IMR-90 (cell line): ENCODE results near the gene PXT1. TPM values are rescaled to one million over a fixed set of nuclear protein-coding genes. Genes with fewer than 3 reads are reported as not detected.

ENCODE experiments used
- ATAC-seq: fragments of 200-7000 bp; cut with Tn5 transposase; 2 replicates; pipeline ENCODE4 v1.9.1; 2020; ENCODE audit warnings: low read depth, mild to moderate bottlenecking, moderate library complexity
- BruUV-seq: library from RNA; stranded (reverse); fragments of 400-500 nt; replicated peaks from 2 replicates; lab custom pipeline; 2021; lab: Mats Ljungman, UMichigan
- CTCF ChIA-PET: fragments of 300-600 bp; formaldehyde crosslinking; extraction: SDS; loops from one replicate; lab custom pipeline; 2021; ENCODE audit warnings: antibody characterized with exemption; lab: Yijun Ruan, JAX
- POLR2A ChIA-PET: fragments of 300-600 bp; sonication (Branson Sonifier 250); formaldehyde crosslinking; loops from one replicate; lab custom pipeline; 2022; ENCODE audit warnings: antibody characterized with exemption; ENCODE audit not compliant: unreplicated experiment; lab: Charles Lee
- DNase-seq: peaks from one replicate; pipeline ENCODE4 v3.0.0; 2013
- H2AFZ ChIP-seq: replicated peaks from 2 replicates; pipeline ENCODE3; 2013; ENCODE audit warnings: low read length, mild to moderate bottlenecking; ENCODE audit not compliant: poor library complexity
- H2AK5ac ChIP-seq: 2 replicates; pipeline ENCODE4 v1.6.1; 2013; ENCODE audit warnings: low read depth, low read length, inconsistent platforms
- H2AK9ac ChIP-seq: replicated peaks from 2 replicates; pipeline ENCODE3; 2013; ENCODE audit warnings: mild to moderate bottlenecking, low read depth, low read length, moderate library complexity; ENCODE audit not compliant: poor library complexity
- H2BK120ac ChIP-seq: 2 replicates; pipeline ENCODE4 v1.6.1; 2013; ENCODE audit warnings: low read depth, low read length, inconsistent platforms
- H2BK15ac ChIP-seq: 3 replicates; pipeline ENCODE4 v1.6.1; 2013; ENCODE audit warnings: low read depth, low read length, inconsistent platforms
- H2BK20ac ChIP-seq: 2 replicates; pipeline ENCODE4 v1.6.1; 2013; ENCODE audit warnings: low read depth, mild to moderate bottlenecking, inconsistent platforms, low read length, moderate library complexity
- H2BK5ac ChIP-seq: 2 replicates; pipeline ENCODE4 v1.6.1; 2013; ENCODE audit warnings: mild to moderate bottlenecking, low read depth, low read length, inconsistent platforms; ENCODE audit not compliant: poor library complexity, severe bottlenecking
- H3K14ac ChIP-seq: replicated peaks from 2 replicates; pipeline ENCODE4 v1.6.1; 2013; ENCODE audit warnings: low read depth, low read length, inconsistent platforms
- H3K18ac ChIP-seq: 2 replicates; pipeline ENCODE4 v1.6.1; 2013; ENCODE audit warnings: low read depth, low read length, control low read depth
- H3K23ac ChIP-seq: 2 replicates; pipeline ENCODE4 v1.6.1; 2013; ENCODE audit warnings: low read depth, low read length, inconsistent platforms
- H3K27ac ChIP-seq: 2 replicates; pipeline ENCODE4 v1.5.1; 2013; ENCODE audit warnings: mild to moderate bottlenecking, control low read depth, low read length; ENCODE audit not compliant: insufficient read depth
- H3K27me3 ChIP-seq: 2 replicates; pipeline ENCODE4 v1.6.1; 2013; ENCODE audit warnings: low read length; ENCODE audit not compliant: control insufficient read depth, insufficient read depth
- H3K36me3 ChIP-seq: 2 replicates; pipeline ENCODE4 v1.6.1; 2013; ENCODE audit warnings: low read length, mixed read lengths; ENCODE audit not compliant: control insufficient read depth, insufficient read depth
- H3K4ac ChIP-seq: 2 replicates; pipeline ENCODE4 v1.6.1; 2013; ENCODE audit warnings: low read depth, low read length, inconsistent platforms
- H3K4me1 ChIP-seq: 2 replicates; pipeline ENCODE4 v1.6.1; 2013; ENCODE audit warnings: low read length, mixed read lengths; ENCODE audit not compliant: control insufficient read depth, insufficient read depth
- H3K4me2 ChIP-seq: 2 replicates; pipeline ENCODE4 v1.6.1; 2013; ENCODE audit warnings: low read depth, mild to moderate bottlenecking, control low read depth, low read length, moderate library complexity
- H3K4me3 ChIP-seq: 2 replicates; pipeline ENCODE4 v1.5.1; 2013; ENCODE audit warnings: low read depth, mild to moderate bottlenecking, control low read depth, low read length, moderate library complexity; ENCODE audit not compliant: insufficient read depth
- H3K56ac ChIP-seq: 2 replicates; pipeline ENCODE4 v1.6.1; 2013; ENCODE audit warnings: low read length, inconsistent platforms; ENCODE audit not compliant: insufficient read depth; ENCODE audit errors: extremely low read depth
- H3K79me1 ChIP-seq, 2 experiments: 2 replicates each; pipeline ENCODE4 v1.6.1; 2013; ENCODE audit warnings: low read length in 2 of 2, inconsistent platforms in 1 of 2, low read depth in 1 of 2
- H3K9ac ChIP-seq: 2 replicates; pipeline ENCODE4 v1.6.1; 2013; ENCODE audit warnings: low read depth, low read length, control low read depth
- H3K9me1 ChIP-seq: 2 replicates; pipeline ENCODE4 v1.6.1; 2013; ENCODE audit warnings: low read length, inconsistent platforms; ENCODE audit not compliant: insufficient read depth
- H3K9me3 ChIP-seq: 2 replicates; pipeline ENCODE4 v1.6.1; 2013; ENCODE audit warnings: low read length; ENCODE audit not compliant: control insufficient read depth, insufficient read depth
- H4K20me1 ChIP-seq: 2 replicates; pipeline ENCODE4 v1.6.1; 2013; ENCODE audit warnings: low read length, inconsistent platforms; ENCODE audit not compliant: insufficient read depth
- H4K5ac ChIP-seq: 2 replicates; pipeline ENCODE4 v1.6.1; 2013; ENCODE audit warnings: mild to moderate bottlenecking, low read depth, low read length, control low read depth
- H4K8ac ChIP-seq, 2 experiments: 2 replicates each; pipeline ENCODE4 v1.6.1; 2013; ENCODE audit warnings: low read depth in 2 of 2, low read length in 2 of 2, control low read depth in 1 of 2, inconsistent platforms in 1 of 2
- H4K91ac ChIP-seq: 2 replicates; pipeline ENCODE4 v1.6.1; 2013; ENCODE audit warnings: low read depth, low read length, inconsistent platforms; ENCODE audit not compliant: insufficient read depth
- BHLHE40 ChIP-seq: fragments of 150-350 bp; IDR thresholded peaks from 2 replicates; pipeline ENCODE4 v1.6.1; 2016; ENCODE audit warnings: mild to moderate bottlenecking, low read depth, low read length
- CEBPB ChIP-seq: IDR thresholded peaks from 2 replicates; pipeline ENCODE4 v1.6.1; 2012; ENCODE audit warnings: low read depth, low read length, improper control_type of control experiment
- CHD1 ChIP-seq: IDR thresholded peaks from 2 replicates; pipeline ENCODE4 v1.6.1; 2012; ENCODE audit warnings: low read depth, low read length, improper control_type of control experiment
- CTCF ChIP-seq: conservative IDR thresholded peaks from 2 replicates; pipeline ENCODE4 v1.5.1; 2012; ENCODE audit warnings: mild to moderate bottlenecking, low read depth, low read length, improper control_type of control experiment
- ELK1 ChIP-seq: fragments of 150-350 bp; IDR thresholded peaks from 2 replicates; pipeline ENCODE4 v1.6.1; 2016; ENCODE audit warnings: low read depth, mild to moderate bottlenecking, low read length, moderate library complexity, borderline replicate concordance
- FOS ChIP-seq: fragments of 150-350 bp; IDR thresholded peaks from 2 replicates; pipeline ENCODE4 v1.6.1; 2016; ENCODE audit warnings: low read depth, low read length
- MAFK ChIP-seq: IDR thresholded peaks from 2 replicates; pipeline ENCODE4 v1.6.1; 2012; ENCODE audit warnings: low read depth, low read length, improper control_type of control experiment
- MAZ ChIP-seq: IDR thresholded peaks from 2 replicates; pipeline ENCODE4 v1.6.1; 2012; ENCODE audit warnings: low read depth, mild to moderate bottlenecking, low read length, improper control_type of control experiment, moderate library complexity, borderline replicate concordance
- MXI1 ChIP-seq: IDR thresholded peaks from 2 replicates; pipeline ENCODE4 v1.6.1; 2012; ENCODE audit warnings: low read depth, mild to moderate bottlenecking, low read length, moderate library complexity, borderline replicate concordance
- NFE2L2 ChIP-seq: fragments of 150-350 bp; IDR thresholded peaks from 2 replicates; pipeline ENCODE4 v1.6.1; 2016; ENCODE audit warnings: low read depth, mild to moderate bottlenecking, low read length
- POLR2A ChIP-seq: IDR thresholded peaks from 2 replicates; pipeline ENCODE4 v1.6.1; 2012; ENCODE audit warnings: mild to moderate bottlenecking, low read depth, low read length
- RAD21 ChIP-seq: IDR thresholded peaks from 2 replicates; pipeline ENCODE4 v1.6.1; 2012; ENCODE audit warnings: low read length, improper control_type of control experiment
- RCOR1 ChIP-seq: IDR thresholded peaks from 2 replicates; pipeline ENCODE4 v1.6.1; 2012; ENCODE audit warnings: mild to moderate bottlenecking, low read length, improper control_type of control experiment; ENCODE audit not compliant: insufficient replicate concordance
- RFX5 ChIP-seq: IDR thresholded peaks from 2 replicates; pipeline ENCODE4 v1.8.0; 2012; ENCODE audit warnings: low read depth, mild to moderate bottlenecking, low read length, moderate library complexity
- SMC3 ChIP-seq: fragments of 150-350 bp; IDR thresholded peaks from 2 replicates; pipeline ENCODE4 v1.6.1; 2016; ENCODE audit warnings: low read depth, mild to moderate bottlenecking, antibody characterized with exemption, low read length, moderate library complexity
- USF2 ChIP-seq: fragments of 150-350 bp; IDR thresholded peaks from 2 replicates; pipeline ENCODE4 v1.6.1; 2017; ENCODE audit warnings: mild to moderate bottlenecking, antibody characterized with exemption, low read length, low read depth
- WGBS, 2 experiments: methylation state at CpG; one replicate each; pipeline versions ENCODE4 v1.1.5 to v1.1.7; 2013; ENCODE audit warnings: missing lambda C conversion rate in 2 of 2; ENCODE audit not compliant: insufficient read length in 1 of 2; ENCODE audit errors: extremely low coverage in 2 of 2; 5-methylcytosine and 5-hydroxymethylcytosine counted together
- dilution Hi-C: fragments of 300-500 bp; cut with HindIII; formaldehyde crosslinking; loops from one replicate; pipeline ENCODE4 v1.14.3; 2018; ENCODE audit warnings: low sequenced_read_pairs; ENCODE audit not compliant: unreplicated experiment
- in situ Hi-C: fragments of 300-500 bp; cut with MboI; formaldehyde crosslinking; loops from 3 replicates; pipeline ENCODE4 v1.14.3; 2019; ENCODE audit warnings: low sequenced_read_pairs, inconsistent platforms, mixed read lengths
- intact Hi-C: fragments of 100-400 bp; cut with micrococcal nuclease; formaldehyde crosslinking; loops from 2 replicates; pipeline ENCODE4 v1.10.0; 2022
- polyA plus RNA-seq, 3 experiments: library from polyadenylated mRNA; depleted of rRNA; stranded (reverse); fragments of >200 nt; gene quantifications; 2 replicates each; pipeline ENCODE4 v1.2.3, GENCODE V29; 2012; ENCODE audit warnings: low replicate concordance in 1 of 3
- total RNA-seq: library from RNA; depleted of rRNA; stranded (reverse); fragments of >200 nt; gene quantifications from 2 replicates; pipeline ENCODE4 v1.2.3, GENCODE V29; 2012

Gene PXT1
- total and polyA plus RNA-seq, 2 of the 4 experiments (the other 2 are of a cell fraction) = not detected

- no TSS peak for BruUV-seq
- no peak overlapping the region for H3K56ac ChIP-seq
- no peaks in the 10 kb centered on the region for H3K9me1 ChIP-seq
- H3K4me2 ChIP-seq = no peak overlapping the region
- H2BK15ac ChIP-seq = no peak overlapping the region
- no peak overlapping the region for H4K8ac ChIP-seq
- H3K27me3 ChIP-seq = peaks cover 8% of the 10 kb centered on the region
- H4K20me1 ChIP-seq = no peaks in the 10 kb centered on the region
- TF ChIP-seq ELK1 = no peak
- TF ChIP-seq RAD21 = no peak
- no peak for TF ChIP-seq SMC3
- TF ChIP-seq RFX5 = no peak
- no peak for TF ChIP-seq FOS
- no peak for TF ChIP-seq MXI1
- TF ChIP-seq NFE2L2 = no peak
- TF ChIP-seq CEBPB = no peak
- TF ChIP-seq BHLHE40 = no peak
- TF ChIP-seq POLR2A = no peak
- no peak for TF ChIP-seq MAFK
- no peak for TF ChIP-seq RCOR1
- TF ChIP-seq CHD1 = no peak
- no peak for TF ChIP-seq CTCF
- TF ChIP-seq USF2 = no peak
- TF ChIP-seq MAZ = no peak
- dilution Hi-C loops = no loop called here
- in situ Hi-C loops = loop anchor here (5.0 kb wide), 1 partner anchor 231 kb away; no protein-coding TSS in a partner anchor
- H3K9ac ChIP-seq = no peak overlapping the region
- ATAC-seq = no peak
- H3K4ac ChIP-seq = no peak overlapping the region
- H3K79me1 ChIP-seq = no peaks in the 10 kb centered on the region
- H2AK5ac ChIP-seq = no peak overlapping the region
- H2BK20ac ChIP-seq = no peak overlapping the region
- H3K9me3 ChIP-seq = no peaks in the 10 kb centered on the region
- H3K36me3 ChIP-seq = no peaks in the 10 kb centered on the region
- ChIA-PET CTCF (interaction anchor here (1.4 to 1.8 kb wide), 2 partner anchors 17 to 55 kb away, joined by 6 to 8 read pairs; no protein-coding TSS in a partner anchor), POLR2A (interaction anchor here (0.6 kb wide), 1 partner anchor 222 kb away, joined by 5 read pairs; no protein-coding TSS in a partner anchor)
- WGBS, 2 experiments = no CpG with 5 or more reads among the region's 3 CpGs
- intact Hi-C loops = no loop called here
- no peak overlapping the region for H2BK5ac ChIP-seq
- H3K27ac ChIP-seq = no peak overlapping the region
- no peak for DNase-seq
- no peak overlapping the region for H2BK120ac ChIP-seq
- no peak overlapping the region for H3K14ac ChIP-seq
- no peak overlapping the region for H3K23ac ChIP-seq
- H3K4me3 ChIP-seq = no peak overlapping the region
- no peak overlapping the region for H4K91ac ChIP-seq
- H2AFZ ChIP-seq = no peak overlapping the region
- H3K4me1 ChIP-seq = peaks cover 7% of the 10 kb centered on the region
- no peak overlapping the region for H3K18ac ChIP-seq
- H2AK9ac ChIP-seq = no peak overlapping the region
- H4K5ac ChIP-seq = no peak overlapping the region; the same call in 1 of the 2 replicates
Measured at GRCh38 chr6:36357872-36358225, 84.8 kb downstream of the PXT1 start.
